Osteocyte (in vitro differentiated cells): Measurements from ENCODE around the gene MPL. TPM values are rescaled to one million over a fixed set of nuclear protein-coding genes. Genes with fewer than 3 reads are reported as not detected.

Experiments used
- DNase-seq: peaks from one replicate; pipeline ENCODE4 v3.0.0; 2021; ENCODE audit warnings: mixed read lengths; ENCODE audit not compliant: unreplicated experiment; ENCODE audit errors: extremely low spot score
- H3K27ac Mint-ChIP-seq: one replicate; pipeline ENCODE4 v1.8.0; 2021; ENCODE audit warnings: mild to moderate bottlenecking, mixed read lengths; ENCODE audit not compliant: unreplicated experiment
- H3K27me3 Mint-ChIP-seq: one replicate; pipeline ENCODE4 v1.8.0; 2021; ENCODE audit warnings: mixed read lengths; ENCODE audit not compliant: unreplicated experiment
- H3K36me3 Mint-ChIP-seq: one replicate; pipeline ENCODE4 v1.8.0; 2021; ENCODE audit warnings: mixed read lengths; ENCODE audit not compliant: unreplicated experiment
- H3K4me1 Mint-ChIP-seq: one replicate; pipeline ENCODE4 v1.8.0; 2021; ENCODE audit warnings: mixed read lengths; ENCODE audit not compliant: unreplicated experiment
- H3K4me3 Mint-ChIP-seq: one replicate; pipeline ENCODE4 v1.8.0; 2021; ENCODE audit warnings: mild to moderate bottlenecking, moderate library complexity, mixed read lengths; ENCODE audit not compliant: unreplicated experiment
- H3K9me3 Mint-ChIP-seq: one replicate; pipeline ENCODE4 v1.8.0; 2021; ENCODE audit warnings: mixed read lengths; ENCODE audit not compliant: unreplicated experiment
- CTCF ChIP-seq: fragments of 200-600 bp; sonication (generic); IDR thresholded peaks from 2 replicates; pipeline ENCODE4 v1.5.0; 2021; ENCODE audit warnings: antibody characterized with exemption, mild to moderate bottlenecking, moderate library complexity
- total RNA-seq: library from RNA; stranded (reverse); gene quantifications from 2 replicates; pipeline ENCODE4 v1.2.1, GENCODE V29; 2021

MPL gene
- total RNA-seq, 1 donor from 2014 or later: not detected

- peak overlapping the region; percentile 100 for H3K27ac Mint-ChIP-seq
Measured at GRCh38 chr1:43387976-43388599, 50.5 kb downstream of the MPL start.

GRCh38 chr1:43388613-43389012 lies 51.0 kb downstream of the MPL start:
- Mint-ChIP-seq H3K27ac (peak overlapping the region; percentile 100), H3K4me1 (peaks cover 35% of the 10 kb centered on the region)
- no peak for TF ChIP-seq CTCF

More at GRCh38 chr1:43387976-43388599, 50.5 kb downstream of the MPL start:
- Mint-ChIP-seq H3K27me3 (no peaks in the 10 kb centered on the region), H3K9me3 (no peaks in the 10 kb centered on the region), H3K36me3 (peaks cover 41% of the 10 kb centered on the region), H3K4me3 (peak overlapping the region; percentile 100), H3K4me1 (peaks cover 35% of the 10 kb centered on the region)
- DNase-seq: no peak
- TF ChIP-seq CTCF: no peak

GRCh38 chr1:43389326-43390313 lies 52.0 kb downstream of the MPL start, which contains the start of the genes MED8 and SZT2:
MED8 (minus strand) TSS chr1:43389800; CDS start chr1:43389764, 36 bp downstream.
SZT2 (plus strand) TSS chr1:43389899; CDS start chr1:43389969, 70 bp downstream.
- peak within 1 kb of the TSS; percentile 100 for H3K27ac Mint-ChIP-seq
- H3K4me1 Mint-ChIP-seq: peaks cover 35% of the 10 kb centered on the region
- no peak for TF ChIP-seq CTCF
- H3K27me3 Mint-ChIP-seq: no peaks in the 10 kb centered on the region
- no peaks in the 10 kb centered on the region for H3K9me3 Mint-ChIP-seq
- DNase-seq: peak; percentile 95
- H3K36me3 Mint-ChIP-seq: peaks cover 30% of the 10 kb centered on the region
- peak within 1 kb of the TSS; percentile 100 for H3K4me3 Mint-ChIP-seq

More at GRCh38 chr1:43388613-43389012, 51.0 kb downstream of the MPL start:
- peaks cover 36% of the 10 kb centered on the region for H3K36me3 Mint-ChIP-seq
- no peaks in the 10 kb centered on the region for H3K27me3 Mint-ChIP-seq
- H3K9me3 Mint-ChIP-seq: no peaks in the 10 kb centered on the region
- no peak for DNase-seq
- H3K4me3 Mint-ChIP-seq: peak overlapping the region; percentile 100

DNA sequence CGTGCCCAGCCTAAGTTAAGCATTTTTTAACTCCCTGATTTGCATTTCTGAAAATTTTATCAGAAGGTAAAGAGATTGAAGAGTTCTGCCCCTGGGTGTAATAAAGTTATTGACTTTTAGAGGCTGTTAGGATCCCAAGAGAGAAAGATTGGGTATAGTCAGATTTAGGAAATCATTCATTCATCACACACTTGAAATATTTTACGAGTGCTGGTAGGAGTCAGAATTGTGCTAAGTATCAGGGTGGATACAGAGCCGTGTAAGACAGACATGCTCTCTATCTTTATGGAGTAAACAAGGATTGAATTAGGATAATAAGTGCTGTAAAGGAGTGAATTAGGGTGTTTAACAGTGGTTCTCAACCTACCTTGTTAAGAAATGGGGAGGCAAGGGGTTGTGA lies 55.1 kb downstream of the MPL start:
- no peak for DNase-seq
- H3K4me1 Mint-ChIP-seq: peaks cover 34% of the 10 kb centered on the region
- peaks cover 10% of the 10 kb centered on the region for H3K36me3 Mint-ChIP-seq
- no peaks in the 10 kb centered on the region for H3K9me3 Mint-ChIP-seq
- no peak overlapping the region for H3K27ac Mint-ChIP-seq
- no peak overlapping the region for H3K4me3 Mint-ChIP-seq
- H3K27me3 Mint-ChIP-seq: no peaks in the 10 kb centered on the region
- TF ChIP-seq CTCF: no peak

- Mint-ChIP-seq H3K4me1 (peaks cover 9% of the 10 kb centered on the region), H3K27me3 (no peaks in the 10 kb centered on the region), H3K27ac (no peak overlapping the region), H3K4me3 (no peak overlapping the region), H3K36me3 (peaks cover 9% of the 10 kb centered on the region), H3K9me3 (no peaks in the 10 kb centered on the region)
- no peak for TF ChIP-seq CTCF
- DNase-seq: no peak
Measured at GRCh38 chr1:43395523-43395922, 57.9 kb downstream of the MPL start.
